K562 (cell line): ENCODE measurements around the gene MCM7. TPM values are rescaled to one million over a fixed set of nuclear protein-coding genes. Genes with fewer than 3 reads are reported as not detected.

Experiments used
- ATF7 ChIP-seq: fragments of 450-650 bp; IDR thresholded peaks from 2 replicates; pipeline ENCODE4 v1.7.1; 2014; ENCODE audit warnings: mild to moderate bottlenecking, moderate library complexity
- FOXA3 ChIP-seq, 2 experiments: fragments of 450-650 bp in 1 of 2; sonication (generic) in 1 of 2; formaldehyde crosslinking; IDR thresholded peaks in 1 of 2; conservative IDR thresholded peaks in 1 of 2; 2 replicates each; pipeline versions ENCODE4 v1.4.0 to v1.8.0; 2020 to 2022; ENCODE audit warnings: mild to moderate bottlenecking in 2 of 2, missing genetic modification reagents in 1 of 2
- GABPA ChIP-seq: fragments of 200-800 bp; sonication (Bioruptor generic); conservative IDR thresholded peaks from 2 replicates; pipeline ENCODE4 v1.6.1; 2016; ENCODE audit warnings: low read depth, missing genetic modification characterization, missing compliant biosample characterization
- HDAC1 ChIP-seq, 2 experiments: fragments of 450-650 bp; IDR thresholded peaks; 2 replicates each; pipeline ENCODE4 v1.6.1; 2016 to 2017; ENCODE audit warnings: inconsistent platforms in 1 of 2, mild to moderate bottlenecking in 1 of 2, moderate library complexity in 1 of 2
- HNRNPH1 ChIP-seq: fragments of 200-400 bp; formaldehyde crosslinking; optimal IDR thresholded peaks from 2 replicates; pipeline ENCODE3; 2017; ENCODE audit warnings: low read depth, mild to moderate bottlenecking, low read length, moderate library complexity
- NFYB ChIP-seq: IDR thresholded peaks from 2 replicates; pipeline ENCODE4 v1.6.1; 2011; ENCODE audit warnings: mild to moderate bottlenecking, moderate library complexity; ENCODE audit not compliant: insufficient read length; ENCODE audit errors: extremely low read depth
- SMARCA4 ChIP-seq: fragments of 450-650 bp; IDR thresholded peaks from 2 replicates; pipeline ENCODE4 v1.6.1; 2016
- SRSF1 ChIP-seq: fragments of 200-400 bp; formaldehyde crosslinking; IDR thresholded peaks from 2 replicates; pipeline ENCODE4 v1.6.1; 2017; ENCODE audit warnings: mild to moderate bottlenecking, low read depth, low read length, moderate library complexity
- TAF15 ChIP-seq: fragments of 200-400 bp; formaldehyde crosslinking; IDR thresholded peaks from 2 replicates; pipeline ENCODE4 v1.6.1; 2017; ENCODE audit warnings: mild to moderate bottlenecking, low read depth, low read length, moderate library complexity
- polyA plus RNA-seq, 8 experiments: library from polyadenylated mRNA; depleted of rRNA in 4 of 8; stranded (reverse) in 5 of 8; unstranded in 3 of 8; fragments of >200 nt; fragmentation: Nextera tagmentation in 2 of 8; fragmentation: Illumina TruSeq in 1 of 8; extraction: Ambion mirVana in 2 of 8; extraction: Trizol in 1 of 8; gene quantifications; 2 replicates each; pipeline versions ENCODE4 v1.2.1 to v1.2.3, GENCODE V29; 2011 to 2014; ENCODE audit warnings: inconsistent platforms in 1 of 8, missing spikeins in 1 of 8
- total RNA-seq, 7 experiments: library from RNA; depleted of rRNA in 6 of 7; stranded (reverse); fragments of >200 nt in 6 of 7; fragmentation: Illumina TruSeq in 2 of 7; extraction: Trizol in 2 of 7; gene quantifications; 2 replicates each; pipeline versions ENCODE4 v1.2.1 to v1.2.3, GENCODE V29; 2011 to 2021; ENCODE audit warnings: low replicate concordance in 1 of 7
- TF ChIP-seq, protein P1 (sequence below): fragments of 200-600 bp; sonication (generic); IDR thresholded peaks from one replicate; pipeline ENCODE4 v1.6.1; 2012; ENCODE audit warnings: mild to moderate bottlenecking, low read depth, low read length, inconsistent platforms
- TF ChIP-seq, protein P2 (sequence below): fragments of 150-350 bp; conservative IDR thresholded peaks from 2 replicates; pipeline ENCODE4 v1.6.1; 2014; ENCODE audit warnings: low read length

MCM7 gene
- total and polyA plus RNA-seq, 9 of the 15 experiments (the other 6 are each of a cell fraction or from before 2014, with no cell fraction given) = 329 to 856 (median 437) TPM

DNA sequence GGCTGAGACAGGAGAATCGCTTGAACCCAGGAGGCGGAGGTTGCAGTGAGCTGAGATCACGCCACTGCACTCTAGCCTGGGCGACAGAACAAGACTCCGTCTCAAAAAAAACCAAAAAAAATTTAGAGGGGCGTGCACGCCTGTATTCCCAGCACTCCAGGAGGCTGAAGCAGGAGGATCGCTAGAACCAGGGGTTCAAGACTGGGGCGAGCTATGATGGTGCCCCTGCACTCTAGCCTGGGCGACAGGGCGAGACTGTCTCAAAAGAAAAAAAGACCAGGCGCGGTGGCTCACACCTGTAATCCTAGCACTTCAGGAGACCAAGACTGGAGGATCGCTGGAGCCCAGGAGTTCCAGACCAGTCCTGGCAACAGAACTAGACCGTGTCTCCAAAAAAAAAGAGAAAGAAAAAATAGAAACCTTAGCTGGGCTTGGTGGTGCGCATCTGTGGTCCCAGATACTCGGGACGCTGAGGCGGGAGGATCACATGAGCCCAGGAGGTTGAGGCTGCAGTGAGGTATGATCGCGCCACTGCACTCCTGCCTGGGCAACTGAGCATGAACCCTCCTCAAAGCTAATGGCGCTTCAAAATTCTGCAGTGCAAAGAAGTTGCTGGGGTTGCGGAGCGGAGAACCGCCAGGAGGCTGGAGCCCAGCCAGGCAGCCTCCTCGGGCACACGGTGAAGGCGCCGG, 25.2 kb upstream of the MCM7 start (continued):
- TF ChIP-seq, protein P1, sequence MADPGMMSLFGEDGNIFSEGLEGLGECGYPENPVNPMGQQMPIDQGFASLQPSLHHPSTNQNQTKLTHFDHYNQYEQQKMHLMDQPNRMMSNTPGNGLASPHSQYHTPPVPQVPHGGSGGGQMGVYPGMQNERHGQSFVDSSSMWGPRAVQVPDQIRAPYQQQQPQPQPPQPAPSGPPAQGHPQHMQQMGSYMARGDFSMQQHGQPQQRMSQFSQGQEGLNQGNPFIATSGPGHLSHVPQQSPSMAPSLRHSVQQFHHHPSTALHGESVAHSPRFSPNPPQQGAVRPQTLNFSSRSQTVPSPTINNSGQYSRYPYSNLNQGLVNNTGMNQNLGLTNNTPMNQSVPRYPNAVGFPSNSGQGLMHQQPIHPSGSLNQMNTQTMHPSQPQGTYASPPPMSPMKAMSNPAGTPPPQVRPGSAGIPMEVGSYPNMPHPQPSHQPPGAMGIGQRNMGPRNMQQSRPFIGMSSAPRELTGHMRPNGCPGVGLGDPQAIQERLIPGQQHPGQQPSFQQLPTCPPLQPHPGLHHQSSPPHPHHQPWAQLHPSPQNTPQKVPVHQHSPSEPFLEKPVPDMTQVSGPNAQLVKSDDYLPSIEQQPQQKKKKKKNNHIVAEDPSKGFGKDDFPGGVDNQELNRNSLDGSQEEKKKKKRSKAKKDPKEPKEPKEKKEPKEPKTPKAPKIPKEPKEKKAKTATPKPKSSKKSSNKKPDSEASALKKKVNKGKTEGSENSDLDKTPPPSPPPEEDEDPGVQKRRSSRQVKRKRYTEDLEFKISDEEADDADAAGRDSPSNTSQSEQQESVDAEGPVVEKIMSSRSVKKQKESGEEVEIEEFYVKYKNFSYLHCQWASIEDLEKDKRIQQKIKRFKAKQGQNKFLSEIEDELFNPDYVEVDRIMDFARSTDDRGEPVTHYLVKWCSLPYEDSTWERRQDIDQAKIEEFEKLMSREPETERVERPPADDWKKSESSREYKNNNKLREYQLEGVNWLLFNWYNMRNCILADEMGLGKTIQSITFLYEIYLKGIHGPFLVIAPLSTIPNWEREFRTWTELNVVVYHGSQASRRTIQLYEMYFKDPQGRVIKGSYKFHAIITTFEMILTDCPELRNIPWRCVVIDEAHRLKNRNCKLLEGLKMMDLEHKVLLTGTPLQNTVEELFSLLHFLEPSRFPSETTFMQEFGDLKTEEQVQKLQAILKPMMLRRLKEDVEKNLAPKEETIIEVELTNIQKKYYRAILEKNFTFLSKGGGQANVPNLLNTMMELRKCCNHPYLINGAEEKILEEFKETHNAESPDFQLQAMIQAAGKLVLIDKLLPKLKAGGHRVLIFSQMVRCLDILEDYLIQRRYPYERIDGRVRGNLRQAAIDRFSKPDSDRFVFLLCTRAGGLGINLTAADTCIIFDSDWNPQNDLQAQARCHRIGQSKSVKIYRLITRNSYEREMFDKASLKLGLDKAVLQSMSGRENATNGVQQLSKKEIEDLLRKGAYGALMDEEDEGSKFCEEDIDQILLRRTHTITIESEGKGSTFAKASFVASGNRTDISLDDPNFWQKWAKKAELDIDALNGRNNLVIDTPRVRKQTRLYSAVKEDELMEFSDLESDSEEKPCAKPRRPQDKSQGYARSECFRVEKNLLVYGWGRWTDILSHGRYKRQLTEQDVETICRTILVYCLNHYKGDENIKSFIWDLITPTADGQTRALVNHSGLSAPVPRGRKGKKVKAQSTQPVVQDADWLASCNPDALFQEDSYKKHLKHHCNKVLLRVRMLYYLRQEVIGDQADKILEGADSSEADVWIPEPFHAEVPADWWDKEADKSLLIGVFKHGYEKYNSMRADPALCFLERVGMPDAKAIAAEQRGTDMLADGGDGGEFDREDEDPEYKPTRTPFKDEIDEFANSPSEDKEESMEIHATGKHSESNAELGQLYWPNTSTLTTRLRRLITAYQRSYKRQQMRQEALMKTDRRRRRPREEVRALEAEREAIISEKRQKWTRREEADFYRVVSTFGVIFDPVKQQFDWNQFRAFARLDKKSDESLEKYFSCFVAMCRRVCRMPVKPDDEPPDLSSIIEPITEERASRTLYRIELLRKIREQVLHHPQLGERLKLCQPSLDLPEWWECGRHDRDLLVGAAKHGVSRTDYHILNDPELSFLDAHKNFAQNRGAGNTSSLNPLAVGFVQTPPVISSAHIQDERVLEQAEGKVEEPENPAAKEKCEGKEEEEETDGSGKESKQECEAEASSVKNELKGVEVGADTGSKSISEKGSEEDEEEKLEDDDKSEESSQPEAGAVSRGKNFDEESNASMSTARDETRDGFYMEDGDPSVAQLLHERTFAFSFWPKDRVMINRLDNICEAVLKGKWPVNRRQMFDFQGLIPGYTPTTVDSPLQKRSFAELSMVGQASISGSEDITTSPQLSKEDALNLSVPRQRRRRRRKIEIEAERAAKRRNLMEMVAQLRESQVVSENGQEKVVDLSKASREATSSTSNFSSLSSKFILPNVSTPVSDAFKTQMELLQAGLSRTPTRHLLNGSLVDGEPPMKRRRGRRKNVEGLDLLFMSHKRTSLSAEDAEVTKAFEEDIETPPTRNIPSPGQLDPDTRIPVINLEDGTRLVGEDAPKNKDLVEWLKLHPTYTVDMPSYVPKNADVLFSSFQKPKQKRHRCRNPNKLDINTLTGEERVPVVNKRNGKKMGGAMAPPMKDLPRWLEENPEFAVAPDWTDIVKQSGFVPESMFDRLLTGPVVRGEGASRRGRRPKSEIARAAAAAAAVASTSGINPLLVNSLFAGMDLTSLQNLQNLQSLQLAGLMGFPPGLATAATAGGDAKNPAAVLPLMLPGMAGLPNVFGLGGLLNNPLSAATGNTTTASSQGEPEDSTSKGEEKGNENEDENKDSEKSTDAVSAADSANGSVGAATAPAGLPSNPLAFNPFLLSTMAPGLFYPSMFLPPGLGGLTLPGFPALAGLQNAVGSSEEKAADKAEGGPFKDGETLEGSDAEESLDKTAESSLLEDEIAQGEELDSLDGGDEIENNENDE = no peak
- TF ChIP-seq NFYB (no peak), SRSF1 (no peak), HDAC1 (IDR thresholded peaks at IDR 0.05) (peak in 1 of 2 experiments; percentile 5; a peak in 1 of 4 replicates), SMARCA4 (no peak), HNRNPH1 (no peak), ATF7 (no peak), TAF15 (no peak), FOXA3 (CRISPR knock-in tag; conservative IDR thresholded peaks at IDR 0.05 in 1 of 2, IDR thresholded peaks at IDR 0.05 in 1 of 2) (0 out of 4 replicates have a peak, but pooled peaks of 1 of the 2 experiments have one; percentile 30), GABPA (tag) (no peak; the same call in 1 of the 2 replicates)
- TF ChIP-seq, protein P2, sequence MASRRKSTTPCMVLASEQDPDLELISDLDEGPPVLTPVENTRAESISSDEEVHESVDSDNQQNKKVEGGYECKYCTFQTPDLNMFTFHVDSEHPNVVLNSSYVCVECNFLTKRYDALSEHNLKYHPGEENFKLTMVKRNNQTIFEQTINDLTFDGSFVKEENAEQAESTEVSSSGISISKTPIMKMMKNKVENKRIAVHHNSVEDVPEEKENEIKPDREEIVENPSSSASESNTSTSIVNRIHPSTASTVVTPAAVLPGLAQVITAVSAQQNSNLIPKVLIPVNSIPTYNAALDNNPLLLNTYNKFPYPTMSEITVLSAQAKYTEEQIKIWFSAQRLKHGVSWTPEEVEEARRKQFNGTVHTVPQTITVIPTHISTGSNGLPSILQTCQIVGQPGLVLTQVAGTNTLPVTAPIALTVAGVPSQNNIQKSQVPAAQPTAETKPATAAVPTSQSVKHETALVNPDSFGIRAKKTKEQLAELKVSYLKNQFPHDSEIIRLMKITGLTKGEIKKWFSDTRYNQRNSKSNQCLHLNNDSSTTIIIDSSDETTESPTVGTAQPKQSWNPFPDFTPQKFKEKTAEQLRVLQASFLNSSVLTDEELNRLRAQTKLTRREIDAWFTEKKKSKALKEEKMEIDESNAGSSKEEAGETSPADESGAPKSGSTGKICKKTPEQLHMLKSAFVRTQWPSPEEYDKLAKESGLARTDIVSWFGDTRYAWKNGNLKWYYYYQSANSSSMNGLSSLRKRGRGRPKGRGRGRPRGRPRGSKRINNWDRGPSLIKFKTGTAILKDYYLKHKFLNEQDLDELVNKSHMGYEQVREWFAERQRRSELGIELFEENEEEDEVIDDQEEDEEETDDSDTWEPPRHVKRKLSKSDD = no peak
